ENCODE data around the gene JCHAIN.

DNA sequence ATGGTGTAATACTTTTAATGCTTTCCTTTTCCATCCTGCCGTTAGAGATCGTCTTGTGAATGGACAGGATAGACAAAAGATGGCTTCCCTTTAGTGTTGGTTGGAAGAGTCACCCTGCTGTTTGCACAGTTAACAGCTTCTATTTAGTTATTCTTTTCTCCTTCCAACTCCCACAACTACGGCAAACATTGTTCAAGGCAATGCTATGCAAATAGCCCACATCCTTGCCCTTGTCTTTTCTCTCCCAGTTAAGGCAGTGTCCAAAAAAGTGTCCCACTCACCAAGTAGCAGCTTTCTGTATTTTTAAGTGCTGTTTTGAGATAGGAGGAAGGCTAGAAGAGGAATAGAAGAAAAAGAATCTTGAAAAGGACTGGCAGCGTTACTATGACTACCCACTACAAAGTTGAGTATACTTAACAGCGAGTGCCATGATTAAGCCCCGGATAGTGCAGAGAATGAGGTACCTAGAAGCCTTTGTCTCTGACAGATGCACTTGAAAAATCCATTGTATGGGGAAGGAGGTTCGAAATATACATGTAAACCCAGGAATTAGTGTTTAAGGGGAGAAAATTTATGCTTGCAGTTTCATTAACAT is 43.4 kb upstream of the JCHAIN start:
- TF ChIP-seq RFX5 (IDR thresholded peaks at IDR 0.05; ENCODE audit: low read depth, low read length) (no peak), POLR2A (IDR thresholded peaks at IDR 0.05; ENCODE audit: low read depth, low read length) (no peak), FOS (IDR thresholded peaks at IDR 0.05; ENCODE audit: low read depth, low read length) (no peak), CHD1 (IDR thresholded peaks at IDR 0.05; ENCODE audit: low read depth, low read length) (no peak), RAD21 (IDR thresholded peaks at IDR 0.05; ENCODE audit: low read length) (no peak), BHLHE40 (IDR thresholded peaks at IDR 0.05; ENCODE audit: low read depth, low read length) (no peak), CEBPB (IDR thresholded peaks at IDR 0.05; ENCODE audit: low read depth, low read length) (no peak), MXI1 (IDR thresholded peaks at IDR 0.05; ENCODE audit: borderline replicate concordance, low read depth, low read length) (no peak)
- TF ChIP-seq, protein P1, sequence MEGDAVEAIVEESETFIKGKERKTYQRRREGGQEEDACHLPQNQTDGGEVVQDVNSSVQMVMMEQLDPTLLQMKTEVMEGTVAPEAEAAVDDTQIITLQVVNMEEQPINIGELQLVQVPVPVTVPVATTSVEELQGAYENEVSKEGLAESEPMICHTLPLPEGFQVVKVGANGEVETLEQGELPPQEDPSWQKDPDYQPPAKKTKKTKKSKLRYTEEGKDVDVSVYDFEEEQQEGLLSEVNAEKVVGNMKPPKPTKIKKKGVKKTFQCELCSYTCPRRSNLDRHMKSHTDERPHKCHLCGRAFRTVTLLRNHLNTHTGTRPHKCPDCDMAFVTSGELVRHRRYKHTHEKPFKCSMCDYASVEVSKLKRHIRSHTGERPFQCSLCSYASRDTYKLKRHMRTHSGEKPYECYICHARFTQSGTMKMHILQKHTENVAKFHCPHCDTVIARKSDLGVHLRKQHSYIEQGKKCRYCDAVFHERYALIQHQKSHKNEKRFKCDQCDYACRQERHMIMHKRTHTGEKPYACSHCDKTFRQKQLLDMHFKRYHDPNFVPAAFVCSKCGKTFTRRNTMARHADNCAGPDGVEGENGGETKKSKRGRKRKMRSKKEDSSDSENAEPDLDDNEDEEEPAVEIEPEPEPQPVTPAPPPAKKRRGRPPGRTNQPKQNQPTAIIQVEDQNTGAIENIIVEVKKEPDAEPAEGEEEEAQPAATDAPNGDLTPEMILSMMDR (conservative IDR thresholded peaks at IDR 0.05; ENCODE audit: low read depth, low read length) = no peak

Data from IMR-90 (cell line).